Mononuclear cell (primary cell): ENCODE results near the gene COX6A2. TPM values are rescaled to one million over a fixed set of nuclear protein-coding genes. Genes with fewer than 3 reads are reported as not detected.
"Not testable (repeated sequence)": the region's sequence is repeated elsewhere in the genome, so short reads cannot be mapped to it uniquely, and the experiment has no call there.

Experiments used
- H3K27me3 ChIP-seq: 2 replicates; pipeline ENCODE4 v1.6.0; 2011; ENCODE audit warnings: low read length, control low read depth; ENCODE audit not compliant: insufficient read depth
- H3K4me1 ChIP-seq: 2 replicates; pipeline ENCODE4 v1.5.1; 2011; ENCODE audit warnings: mild to moderate bottlenecking, low read length, control low read depth; ENCODE audit not compliant: insufficient read depth
- H3K4me3 ChIP-seq: 2 replicates; pipeline ENCODE4 v1.5.1; 2011; ENCODE audit warnings: mild to moderate bottlenecking, low read length, moderate library complexity
- H3K9me3 ChIP-seq: 2 replicates; pipeline ENCODE4 v1.5.1; 2011; ENCODE audit warnings: low read depth, mild to moderate bottlenecking, control low read depth, low read length
- total RNA-seq: library from RNA; depleted of rRNA; stranded (reverse); fragments of >200 nt; gene quantifications from one replicate; pipeline ENCODE4 v1.2.3, GENCODE V29; 2012

The COX6A2 gene
- total RNA-seq, 1 donor, result not detected

GRCh38 chr16:31430380-31431052 lies 2.4 kb upstream of the COX6A2 start:
- Histone ChIP-seq H3K4me3 (no peak overlapping the region), H3K27me3 (no peaks in the 10 kb centered on the region), H3K9me3 (no peaks in the 10 kb centered on the region), H3K4me1 (peaks cover 5% of the 10 kb centered on the region)

- Histone ChIP-seq H3K27me3 (no peaks in the 10 kb centered on the region), H3K4me1 (peaks cover 5% of the 10 kb centered on the region), H3K4me3 (no peak overlapping the region), H3K9me3 (no peaks in the 10 kb centered on the region)
Observed at GRCh38 chr16:31429796-31430195, 1.6 kb upstream of the COX6A2 start.

GRCh38 chr16:31429314-31429713 lies 1.2 kb upstream of the COX6A2 start:
- Histone ChIP-seq H3K4me1 (peaks cover 5% of the 10 kb centered on the region), H3K27me3 (no peaks in the 10 kb centered on the region), H3K9me3 (no peaks in the 10 kb centered on the region), H3K4me3 (no peak overlapping the region)

- peaks cover 5% of the 10 kb centered on the region for H3K4me1 ChIP-seq
- no peaks in the 10 kb centered on the region for H3K27me3 ChIP-seq
- H3K9me3 ChIP-seq, result no peaks in the 10 kb centered on the region
Observed at GRCh38 chr16:31428638-31429247, 583 bp upstream of the COX6A2 start.

GRCh38 chr16:31427441-31428278 lies 500 bp downstream of the COX6A2 start:
- peak overlapping the region; percentile 24 for H3K4me3 ChIP-seq
- H3K9me3 ChIP-seq, result no peaks in the 10 kb centered on the region
- peaks cover 5% of the 10 kb centered on the region for H3K4me1 ChIP-seq

More at GRCh38 chr16:31428638-31429247, 583 bp upstream of the COX6A2 start:
- no peak overlapping the region for H3K4me3 ChIP-seq

GRCh38 chr16:31423801-31424200 lies 4.4 kb downstream of the COX6A2 start:
- peaks cover 8% of the 10 kb centered on the region for H3K4me1 ChIP-seq
- H3K4me3 ChIP-seq, result no peak overlapping the region
- H3K9me3 ChIP-seq, result no peaks in the 10 kb centered on the region
- H3K27me3 ChIP-seq, result no peaks in the 10 kb centered on the region

More at GRCh38 chr16:31427441-31428278, 500 bp downstream of the COX6A2 start:
- no peaks in the 10 kb centered on the region for H3K27me3 ChIP-seq

GRCh38 chr16:31423241-31423640 lies 4.9 kb downstream of the COX6A2 start:
- peaks cover 8% of the 10 kb centered on the region for H3K4me1 ChIP-seq
- H3K9me3 ChIP-seq, result no peaks in the 10 kb centered on the region
- no peaks in the 10 kb centered on the region for H3K27me3 ChIP-seq
- H3K4me3 ChIP-seq, result no peak overlapping the region

GRCh38 chr16:31421587-31421986 lies 6.6 kb downstream of the COX6A2 start:
- Histone ChIP-seq H3K27me3 (no peaks in the 10 kb centered on the region), H3K9me3 (no peaks in the 10 kb centered on the region), H3K4me3 (no peak overlapping the region), H3K4me1 (peaks cover 3% of the 10 kb centered on the region)

- Histone ChIP-seq H3K4me3 (no peak overlapping the region), H3K4me1 (peaks cover 7% of the 10 kb centered on the region), H3K9me3 (no peaks in the 10 kb centered on the region), H3K27me3 (no peaks in the 10 kb centered on the region)
Observed at GRCh38 chr16:31420037-31420436, 8.1 kb downstream of the COX6A2 start.

- no peak overlapping the region for H3K4me3 ChIP-seq
- H3K9me3 ChIP-seq, result no peaks in the 10 kb centered on the region
- no peaks in the 10 kb centered on the region for H3K27me3 ChIP-seq
- peaks cover 9% of the 10 kb centered on the region for H3K4me1 ChIP-seq
Observed at GRCh38 chr16:31417916-31418315, 10.2 kb downstream of the COX6A2 start.

- not testable (repeated sequence) for H3K9me3 ChIP-seq, H3K4me1 ChIP-seq, H3K4me3 ChIP-seq, H3K27me3 ChIP-seq
Observed at GRCh38 chr16:31417036-31417435, 11.1 kb downstream of the COX6A2 start.

GRCh38 chr16:31416371-31416770 lies 11.8 kb downstream of the COX6A2 start:
- Histone ChIP-seq H3K4me1 (peaks cover 9% of the 10 kb centered on the region), H3K4me3 (no peak overlapping the region), H3K27me3 (no peaks in the 10 kb centered on the region), H3K9me3 (no peaks in the 10 kb centered on the region)

- Histone ChIP-seq H3K27me3 (no peaks in the 10 kb centered on the region), H3K4me1 (peaks cover 6% of the 10 kb centered on the region), H3K4me3 (no peak overlapping the region), H3K9me3 (no peaks in the 10 kb centered on the region)
Observed at GRCh38 chr16:31414706-31415105, 13.5 kb downstream of the COX6A2 start.

- Histone ChIP-seq H3K27me3 (no peaks in the 10 kb centered on the region), H3K4me1 (peaks cover 6% of the 10 kb centered on the region), H3K9me3 (no peaks in the 10 kb centered on the region), H3K4me3 (no peak overlapping the region)
Observed at GRCh38 chr16:31413943-31414342, 14.2 kb downstream of the COX6A2 start.

GRCh38 chr16:31413381-31413780 lies 14.8 kb downstream of the COX6A2 start:
- H3K27me3 ChIP-seq, result no peaks in the 10 kb centered on the region
- peaks cover 6% of the 10 kb centered on the region for H3K4me1 ChIP-seq
- no peak overlapping the region for H3K4me3 ChIP-seq
- H3K9me3 ChIP-seq, result no peaks in the 10 kb centered on the region
